Naive B cell (primary cell): ENCODE data around the gene CDC42. TPM values are rescaled to one million over a fixed set of nuclear protein-coding genes. Genes with fewer than 3 reads are reported as not detected.
A peak's percentile ranks its signal among the peaks of the same experiment; 100 is the strongest.
"Not testable (repeated sequence)": the region's sequence is repeated elsewhere in the genome, so short reads cannot be mapped to it uniquely, and the experiment has no call there.

Experiments used
- ATAC-seq, 2 donors: fragments of 150-1000 bp; cut with Tn5 transposase; 2 replicates each; pipeline ENCODE4 v1.10.0; 2021; ENCODE audit warnings: low read depth in 2 of 2, mild to moderate bottlenecking in 2 of 2, moderate library complexity in 2 of 2
- DNase-seq: peaks from one replicate; pipeline ENCODE4 v3.0.0; 2022
- H3K27ac Mint-ChIP-seq, 6 donors: one replicate each; pipeline ENCODE4 v1.8.0; 2020 to 2022; ENCODE audit warnings: mild to moderate bottlenecking in 6 of 6, mixed read lengths in 6 of 6, moderate library complexity in 5 of 6, inconsistent platforms in 2 of 6
- H3K27me3 Mint-ChIP-seq, 3 donors: one replicate each; pipeline ENCODE4 v1.8.0; 2021 to 2022; ENCODE audit warnings: mixed read lengths in 3 of 3, mild to moderate bottlenecking in 1 of 3
- H3K36me3 Mint-ChIP-seq, 2 donors: one replicate each; pipeline ENCODE4 v1.8.0; 2020 to 2022; ENCODE audit warnings: mixed read lengths in 2 of 2, inconsistent platforms in 1 of 2, mild to moderate bottlenecking in 1 of 2
- H3K4me1 Mint-ChIP-seq, 3 donors: one replicate each; pipeline ENCODE4 v1.8.0; 2020 to 2022; ENCODE audit warnings: mixed read lengths in 3 of 3, inconsistent platforms in 1 of 3, mild to moderate bottlenecking in 1 of 3, moderate library complexity in 1 of 3
- H3K4me3 Mint-ChIP-seq, 8 donors: one replicate each; pipeline ENCODE4 v1.8.0; 2020 to 2022; ENCODE audit warnings: mild to moderate bottlenecking in 8 of 8, mixed read lengths in 8 of 8, moderate library complexity in 8 of 8, inconsistent platforms in 2 of 8
- H3K9me3 Mint-ChIP-seq, 7 donors: one replicate each; pipeline ENCODE4 v1.8.0; 2020 to 2022; ENCODE audit warnings: mixed read lengths in 7 of 7, mild to moderate bottlenecking in 5 of 7, inconsistent platforms in 2 of 7, moderate library complexity in 1 of 7
- polyA plus RNA-seq, 6 donors: library from polyadenylated mRNA; unstranded; fragments of 300-500 nt; fragmentation: Illumina TruSeq; gene quantifications; one replicate each; pipeline ENCODE4 v1.2.3, GENCODE V29; 2021; ENCODE audit warnings: low read depth in 6 of 6

Gene CDC42
- polyA plus RNA-seq, 6 donors from 2014 or later = 165 to 491 (median 378) TPM

DNA sequence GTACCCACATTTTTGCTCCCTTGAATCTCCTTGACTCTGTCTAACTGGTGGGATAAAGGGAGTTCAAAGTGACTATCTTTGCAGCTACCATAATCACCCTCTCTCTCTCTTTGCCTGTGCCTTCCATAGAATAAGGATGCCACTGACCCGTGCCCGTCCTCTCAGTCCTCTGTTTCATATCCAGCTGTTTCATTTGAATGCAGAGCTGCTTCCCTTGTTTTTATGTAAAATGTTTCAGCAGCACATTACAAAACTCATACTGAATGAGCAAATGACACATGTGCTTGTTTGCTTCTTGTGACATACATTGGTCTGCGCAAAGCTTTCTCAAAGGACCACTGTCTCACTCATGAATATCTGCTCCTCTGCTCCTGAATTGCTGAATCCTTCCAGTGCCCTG, 38.4 kb downstream of the CDC42 start:
- no peak for ATAC-seq
- Mint-ChIP-seq H3K9me3 (no peaks in the 10 kb centered on the region), H3K27ac (peak overlapping the region in 3 of 6 donors; percentile 6 to 86 (median 86)), H3K4me1 (peaks cover 62 to 69% (median 67%) of the 10 kb centered on the region in 3 donors), H3K36me3 (peaks cover 8 to 25% of the 10 kb centered on the region in 2 donors), H3K4me3 (peak overlapping the region in 5 of 8 donors; percentile 3 to 68 (median 25)), H3K27me3 (no peaks in the 10 kb centered on the region)
- no peak for DNase-seq

- DNase-seq = peak; percentile 48
- H3K4me1 Mint-ChIP-seq = peaks cover 57 to 66% (median 61%) of the 10 kb centered on the region in 3 donors
- H3K27ac Mint-ChIP-seq = peak overlapping the region in 5 of 6 donors; percentile 17 to 86 (median 32)
- H3K27me3 Mint-ChIP-seq, H3K9me3 Mint-ChIP-seq: not testable (repeated sequence)
- peaks cover 4 to 16% of the 10 kb centered on the region in 2 donors for H3K36me3 Mint-ChIP-seq
- ATAC-seq = peak; percentile 86 to 88
- H3K4me3 Mint-ChIP-seq = peak overlapping the region in 3 of 8 donors; percentile 4 to 71 (median 5)
Measured at GRCh38 chr1:22092026-22092768, 39.7 kb downstream of the CDC42 start.

GRCh38 chr1:22093513-22093912, 41.0 kb downstream of the CDC42 start:
- DNase-seq (no peak), ATAC-seq (no peak)
- Mint-ChIP-seq H3K4me1 (peaks cover 50 to 54% (median 51%) of the 10 kb centered on the region in 3 donors), H3K4me3 (no peak overlapping the region), H3K36me3 (peaks cover 0 to 13% of the 10 kb centered on the region in 2 donors), H3K9me3 (no peaks in the 10 kb centered on the region), H3K27me3 (no peaks in the 10 kb centered on the region), H3K27ac (peak overlapping the region; percentile 13 to 86 (median 58))

GRCh38 chr1:22096036-22096435, 43.5 kb downstream of the CDC42 start:
- Mint-ChIP-seq H3K27me3 (no peaks in the 10 kb centered on the region), H3K4me1 (peaks cover 39 to 51% (median 51%) of the 10 kb centered on the region in 3 donors), H3K9me3 (no peaks in the 10 kb centered on the region), H3K4me3 (no peak overlapping the region), H3K36me3 (peaks cover 0 to 13% of the 10 kb centered on the region in 2 donors), H3K27ac (peak overlapping the region in 1 of 6 donors; percentile 22)
- no peak for DNase-seq
- ATAC-seq = no peak

GRCh38 chr1:22096463-22096862, 44.0 kb downstream of the CDC42 start:
- Mint-ChIP-seq H3K4me1 (peaks cover 41 to 52% (median 51%) of the 10 kb centered on the region in 3 donors), H3K9me3 (no peaks in the 10 kb centered on the region), H3K36me3 (peaks cover 0 to 13% of the 10 kb centered on the region in 2 donors), H3K27ac (peak overlapping the region in 2 of 6 donors; percentile 22 to 70), H3K27me3 (no peaks in the 10 kb centered on the region), H3K4me3 (no peak overlapping the region)
- DNase-seq (no peak), ATAC-seq (no peak)

DNA sequence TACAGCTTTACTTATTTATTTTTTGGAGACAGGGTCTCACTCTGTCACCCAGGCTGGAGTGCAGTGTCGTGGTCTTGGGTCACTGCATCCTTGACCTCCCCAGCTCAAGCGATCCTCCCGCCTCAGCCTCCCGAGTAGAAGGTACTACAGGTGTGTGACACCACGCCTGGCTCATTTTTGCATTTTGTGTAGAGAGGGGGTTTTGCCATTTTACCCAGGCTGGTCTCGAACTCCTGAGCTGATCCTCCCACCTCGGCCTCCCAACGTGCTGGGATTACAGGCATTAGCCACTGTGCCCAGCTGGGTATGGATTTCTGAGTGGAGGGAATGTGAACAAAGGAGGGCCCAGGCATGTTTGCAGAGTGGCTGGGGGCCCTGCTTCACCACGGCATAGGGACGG, 46.2 kb downstream of the CDC42 start:
- Mint-ChIP-seq H3K27ac (peak overlapping the region in 2 of 6 donors; percentile 60 to 62), H3K36me3 (peaks cover 0 to 7% of the 10 kb centered on the region in 2 donors), H3K9me3 (no peaks in the 10 kb centered on the region), H3K4me1 (peaks cover 38 to 41% (median 40%) of the 10 kb centered on the region in 3 donors), H3K4me3 (no peak overlapping the region), H3K27me3 (no peaks in the 10 kb centered on the region)
- DNase-seq (no peak), ATAC-seq (no peak)

DNA sequence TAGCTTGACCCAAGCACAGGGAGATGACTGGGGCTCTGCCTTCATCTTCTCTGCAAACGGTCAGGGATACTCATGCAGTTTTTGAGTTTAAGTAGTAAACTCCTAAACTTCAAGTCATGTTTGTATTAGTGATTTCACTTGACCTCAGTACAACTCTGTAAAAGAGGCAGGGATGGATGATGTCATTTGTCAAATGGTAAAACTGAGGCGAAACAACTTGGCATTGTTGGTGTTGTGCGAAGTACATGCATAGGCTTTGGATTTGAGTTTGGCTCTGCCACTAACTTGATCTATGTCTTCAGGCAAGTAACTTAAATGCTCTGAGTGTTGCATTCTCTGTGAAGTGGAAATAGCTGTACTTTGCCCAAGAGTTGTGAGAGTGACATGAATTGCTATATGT, 47.7 kb downstream of the CDC42 start:
- H3K27me3 Mint-ChIP-seq = no peaks in the 10 kb centered on the region
- H3K4me3 Mint-ChIP-seq = no peak overlapping the region
- H3K36me3 Mint-ChIP-seq = peaks cover 0 to 8% of the 10 kb centered on the region in 2 donors
- H3K9me3 Mint-ChIP-seq = no peaks in the 10 kb centered on the region
- peaks cover 45 to 55% (median 51%) of the 10 kb centered on the region in 3 donors for H3K4me1 Mint-ChIP-seq
- H3K27ac Mint-ChIP-seq = peak overlapping the region in 4 of 6 donors; percentile 31 to 80 (median 45)
- ATAC-seq (no peak), DNase-seq (no peak)

- peaks cover 52 to 64% (median 57%) of the 10 kb centered on the region in 3 donors for H3K4me1 Mint-ChIP-seq
- DNase-seq (no peak), ATAC-seq (no peak)
- H3K27ac Mint-ChIP-seq = peak overlapping the region in 3 of 6 donors; percentile 62 to 80 (median 73)
- H3K4me3 Mint-ChIP-seq = peak overlapping the region in 3 of 8 donors; percentile 0 to 30 (median 23)
- no peaks in the 10 kb centered on the region for H3K9me3 Mint-ChIP-seq
- no peaks in the 10 kb centered on the region for H3K27me3 Mint-ChIP-seq
- H3K36me3 Mint-ChIP-seq = peaks cover 0 to 8% of the 10 kb centered on the region in 2 donors
Measured at GRCh38 chr1:22101199-22101598, 48.7 kb downstream of the CDC42 start.

- Mint-ChIP-seq H3K9me3 (no peaks in the 10 kb centered on the region), H3K27ac (no peak overlapping the region), H3K4me3 (no peak overlapping the region), H3K36me3 (peaks cover 0 to 8% of the 10 kb centered on the region in 2 donors), H3K27me3 (no peaks in the 10 kb centered on the region), H3K4me1 (peaks cover 60 to 68% (median 63%) of the 10 kb centered on the region in 3 donors)
- DNase-seq (no peak), ATAC-seq (no peak)
Measured at GRCh38 chr1:22101995-22102394, 49.5 kb downstream of the CDC42 start.

DNA sequence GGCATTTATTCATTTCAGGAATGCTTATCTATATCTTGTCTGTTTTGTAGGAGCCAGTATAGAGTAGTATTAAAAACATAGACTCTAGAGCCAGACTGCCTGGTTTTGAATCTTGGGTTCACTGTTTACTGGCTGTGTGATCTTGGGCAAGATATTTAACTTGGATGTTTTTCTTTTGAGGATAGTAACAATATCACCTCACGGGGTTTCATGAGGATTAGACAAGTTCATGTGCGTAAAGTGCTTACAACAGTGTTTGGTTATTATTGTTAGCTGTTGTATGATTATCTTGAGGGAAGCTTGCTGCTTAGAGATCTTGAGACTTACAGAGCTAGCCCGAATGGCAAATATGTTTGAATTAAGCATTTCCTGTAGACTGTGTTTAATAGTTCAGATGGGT, 50.2 kb downstream of the CDC42 start:
- Mint-ChIP-seq H3K4me1 (peaks cover 59 to 68% (median 61%) of the 10 kb centered on the region in 3 donors), H3K9me3 (no peaks in the 10 kb centered on the region), H3K4me3 (no peak overlapping the region), H3K27ac (peak overlapping the region in 4 of 6 donors; percentile 22 to 90 (median 40)), H3K27me3 (no peaks in the 10 kb centered on the region), H3K36me3 (peaks cover 0 to 8% of the 10 kb centered on the region in 2 donors)
- DNase-seq (no peak), ATAC-seq (no peak)

DNA sequence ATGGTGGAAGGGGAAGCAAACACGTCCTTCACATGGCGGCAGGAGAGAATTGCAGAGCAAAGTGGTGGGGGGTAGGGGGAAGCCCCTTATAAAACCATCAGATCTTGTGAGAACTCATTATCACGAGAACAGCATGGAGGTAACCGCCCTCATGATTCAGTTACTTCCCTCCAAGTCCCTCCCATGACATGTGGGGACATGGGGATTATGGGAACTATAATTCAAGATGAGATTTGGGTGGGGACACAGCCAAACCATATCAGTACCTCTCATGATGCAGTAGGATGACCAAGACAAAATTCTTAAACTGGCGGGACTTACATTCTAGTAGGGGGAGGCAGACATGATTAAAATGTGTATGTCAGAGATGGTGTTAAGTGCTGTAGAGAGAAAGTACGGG, 51.6 kb downstream of the CDC42 start:
- no peak for DNase-seq
- ATAC-seq = no peak
- H3K4me1 Mint-ChIP-seq = peaks cover 64 to 71% (median 65%) of the 10 kb centered on the region in 3 donors
- no peaks in the 10 kb centered on the region for H3K27me3 Mint-ChIP-seq
- peak overlapping the region; percentile 70 to 94 (median 90) for H3K27ac Mint-ChIP-seq
- H3K9me3 Mint-ChIP-seq = no peaks in the 10 kb centered on the region
- peak overlapping the region in 3 of 8 donors; percentile 14 to 46 (median 18) for H3K4me3 Mint-ChIP-seq
- peaks cover 0 to 8% of the 10 kb centered on the region in 2 donors for H3K36me3 Mint-ChIP-seq

DNA sequence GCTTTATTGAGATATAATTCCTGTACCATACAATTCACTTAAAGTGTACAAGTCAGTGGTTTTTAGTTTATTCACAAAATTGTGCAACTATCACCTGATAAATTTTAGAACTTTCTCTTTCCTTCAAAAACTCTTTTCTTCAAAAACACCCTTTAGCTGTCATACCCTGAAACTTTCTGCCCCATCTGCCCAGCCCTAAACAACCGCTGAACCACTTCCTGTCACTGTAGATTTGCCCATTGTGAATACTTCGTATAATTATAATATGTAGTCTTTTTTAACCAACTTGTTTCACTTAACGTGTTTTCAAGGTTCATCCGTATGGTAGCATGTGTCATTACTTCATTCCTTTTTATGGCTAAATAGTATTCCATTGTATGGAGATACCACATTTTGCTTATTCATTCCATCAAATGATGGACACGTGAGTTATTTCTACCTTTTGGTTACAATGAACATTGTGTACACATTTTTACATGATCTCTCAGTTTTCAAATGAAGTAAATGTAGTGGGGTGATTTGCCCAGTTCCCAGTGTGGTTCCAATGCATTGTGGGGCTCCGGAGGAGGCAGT, 52.4 kb downstream of the CDC42 start:
- peak overlapping the region in 5 of 6 donors; percentile 56 to 90 (median 89) for H3K27ac Mint-ChIP-seq
- H3K9me3 Mint-ChIP-seq = no peaks in the 10 kb centered on the region
- H3K4me3 Mint-ChIP-seq = peak overlapping the region in 4 of 8 donors; percentile 12 to 51 (median 48)
- peaks cover 0 to 8% of the 10 kb centered on the region in 2 donors for H3K36me3 Mint-ChIP-seq
- H3K27me3 Mint-ChIP-seq = no peaks in the 10 kb centered on the region
- ATAC-seq = peak; percentile 47 to 91
- H3K4me1 Mint-ChIP-seq = peaks cover 56 to 67% (median 61%) of the 10 kb centered on the region in 3 donors
- no peak for DNase-seq

- no peaks in the 10 kb centered on the region for H3K27me3 Mint-ChIP-seq
- H3K4me1 Mint-ChIP-seq = peaks cover 48 to 59% (median 55%) of the 10 kb centered on the region in 3 donors
- H3K4me3 Mint-ChIP-seq = peak overlapping the region in 3 of 8 donors; percentile 46 to 50 (median 49)
- H3K36me3 Mint-ChIP-seq = peaks cover 0 to 8% of the 10 kb centered on the region in 2 donors
- H3K27ac Mint-ChIP-seq = peak overlapping the region in 5 of 6 donors; percentile 37 to 90 (median 75)
- DNase-seq (peak; percentile 37), ATAC-seq (peak; percentile 53 to 64)
- H3K9me3 Mint-ChIP-seq = no peaks in the 10 kb centered on the region
Measured at GRCh38 chr1:22105611-22106207, 53.2 kb downstream of the CDC42 start.
